ENCODE data around the gene MAGEC2.

The MAGEC2 gene, protein sequence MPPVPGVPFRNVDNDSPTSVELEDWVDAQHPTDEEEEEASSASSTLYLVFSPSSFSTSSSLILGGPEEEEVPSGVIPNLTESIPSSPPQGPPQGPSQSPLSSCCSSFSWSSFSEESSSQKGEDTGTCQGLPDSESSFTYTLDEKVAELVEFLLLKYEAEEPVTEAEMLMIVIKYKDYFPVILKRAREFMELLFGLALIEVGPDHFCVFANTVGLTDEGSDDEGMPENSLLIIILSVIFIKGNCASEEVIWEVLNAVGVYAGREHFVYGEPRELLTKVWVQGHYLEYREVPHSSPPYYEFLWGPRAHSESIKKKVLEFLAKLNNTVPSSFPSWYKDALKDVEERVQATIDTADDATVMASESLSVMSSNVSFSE

GRCh38 chrX:142204522-142205433, at the start of gene MAGEC2:
MAGEC2 (minus strand) TSS chrX:142205290; CDS start chrX:142203987, 1,303 bp downstream.
- DNase-seq, result no peak

GRCh38 chrX:142251680-142252079, 46.6 kb upstream of the MAGEC2 start:
- no peak for DNase-seq

GRCh38 chrX:142251202-142251601, 46.1 kb upstream of the MAGEC2 start:
- DNase-seq, result no peak

- DNase-seq, result no peak
Measured at GRCh38 chrX:142250502-142250901, 45.4 kb upstream of the MAGEC2 start.

DNA sequence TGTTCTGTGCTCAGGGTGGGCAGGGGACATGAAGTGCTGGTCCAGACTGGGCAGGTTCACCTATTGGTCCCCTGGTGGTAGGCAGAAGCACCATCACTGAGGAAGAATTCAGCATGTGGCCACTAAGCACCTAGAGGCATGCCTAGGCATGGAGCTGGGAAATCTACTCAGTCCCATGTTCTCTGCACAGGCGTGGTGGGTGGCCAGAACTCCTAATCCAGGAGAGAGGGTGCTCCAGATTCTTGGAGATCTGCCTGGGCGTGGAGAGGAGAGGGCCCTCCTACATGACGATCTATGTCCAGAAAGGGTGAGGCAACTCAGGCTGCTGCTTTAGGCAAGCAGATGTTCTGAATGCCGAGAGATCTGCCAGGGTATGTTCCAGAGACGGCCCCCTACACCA, 44.6 kb upstream of the MAGEC2 start:
- DNase-seq, result no peak

DNA sequence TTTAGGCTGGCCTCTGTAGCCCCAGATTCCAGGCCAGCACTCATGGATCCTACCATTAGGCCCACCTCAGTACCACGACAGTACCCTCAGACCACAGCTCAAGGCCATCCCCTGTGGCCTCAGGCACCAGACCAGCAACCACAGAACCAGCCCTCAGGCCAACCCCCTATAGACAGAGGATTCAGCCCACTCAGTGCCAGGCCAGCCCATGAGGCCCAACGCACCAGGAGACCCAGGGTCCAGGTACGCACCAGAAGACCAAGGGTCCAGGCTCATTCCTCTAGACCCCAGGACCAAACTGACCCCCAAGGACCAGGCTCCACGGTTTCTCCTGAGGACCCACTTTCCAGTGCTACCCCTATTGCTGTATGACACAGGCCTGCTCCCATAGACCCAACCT, 39.5 kb upstream of the MAGEC2 start:
- no peak for DNase-seq

- no peak for DNase-seq
Measured at GRCh38 chrX:142238536-142238935, 33.4 kb upstream of the MAGEC2 start.

GRCh38 chrX:142233400-142233799, 28.3 kb upstream of the MAGEC2 start:
- DNase-seq, result no peak

GRCh38 chrX:142214081-142214480, 9.0 kb upstream of the MAGEC2 start:
- DNase-seq, result no peak

GRCh38 chrX:142201113-142201512, 4.0 kb downstream of the MAGEC2 start:
- no peak for DNase-seq

DNA sequence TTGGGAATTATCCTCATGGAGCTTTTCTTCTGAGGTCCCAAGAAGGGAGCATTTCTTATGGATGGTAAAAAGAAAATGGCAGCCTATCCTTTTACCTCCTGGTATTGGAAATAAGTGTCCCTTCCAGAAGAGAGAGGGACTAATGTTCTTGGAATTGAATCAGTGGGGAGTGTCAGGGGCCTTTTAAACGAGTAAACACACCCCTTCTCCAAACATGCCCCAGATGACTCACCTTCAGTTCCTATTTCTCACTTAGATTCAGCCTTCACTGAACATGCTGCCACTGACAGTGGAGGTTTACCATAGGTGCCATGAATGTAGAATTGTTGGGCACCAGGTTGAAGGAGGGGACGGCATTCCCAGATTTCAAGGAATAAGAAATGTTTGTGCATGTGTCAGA, 19.0 kb downstream of the MAGEC2 start:
- no peak for DNase-seq

- no peak for DNase-seq
Measured at GRCh38 chrX:142184756-142185602, 20.1 kb downstream of the MAGEC2 start.

GRCh38 chrX:142156567-142156966, 48.5 kb downstream of the MAGEC2 start:
- no peak for DNase-seq
